ENCODE data around the gene NEUROD2. TPM values are rescaled to one million over a fixed set of nuclear protein-coding genes. Genes with fewer than 3 reads are reported as not detected.

The NEUROD2 gene
- total RNA-seq, 1 donor from 2014 or later, result not detected

- TF ChIP-seq EZH2phosphoT487 (IDR thresholded peaks at IDR 0.05) (no peak), EZH2 (IDR thresholded peaks at IDR 0.05) (no peak), CTCF (IDR thresholded peaks at IDR 0.05) (no peak)
- peaks cover 3% of the 10 kb centered on the region for H3K27me3 Mint-ChIP-seq (ENCODE audit: insufficient read depth, low read depth)
Measured at GRCh38 chr17:39568702-39569101, 39.0 kb downstream of the NEUROD2 start.

GRCh38 chr17:39566094-39566850 lies 41.4 kb downstream of the NEUROD2 start:
- Histone ChIP-seq H3K9me3 (ENCODE audit: low read depth) (no peaks in the 10 kb centered on the region), H3K27ac (no peak overlapping the region), H3K4me2 (no peak overlapping the region), H3K4me3 (no peak overlapping the region), H3K4me1 (peaks cover 14% of the 10 kb centered on the region), H3F3A (ENCODE audit: low read depth) (peaks cover 8% of the 10 kb centered on the region), H4K20me1 (ENCODE audit: low read depth) (peaks cover 15% of the 10 kb centered on the region), H3K9ac (no peak overlapping the region), H2AFZ (replicated peaks) (no peak overlapping the region), H3K27me3 (no peaks in the 10 kb centered on the region), H3K79me2 (ENCODE audit: low read depth) (no peaks in the 10 kb centered on the region), H3K36me3 (no peaks in the 10 kb centered on the region)
- H3K27me3 Mint-ChIP-seq (ENCODE audit: insufficient read depth, low read depth), result peaks cover 3% of the 10 kb centered on the region
- peak overlapping the region; percentile 57 for H3K27ac Mint-ChIP-seq
- H3K9me3 Mint-ChIP-seq, result no peaks in the 10 kb centered on the region
- TF ChIP-seq CTCF (IDR thresholded peaks at IDR 0.05) (no peak), EZH2 (IDR thresholded peaks at IDR 0.05) (no peak), EZH2phosphoT487 (IDR thresholded peaks at IDR 0.05) (no peak)
- peaks cover 19% of the 10 kb centered on the region for H3K4me1 Mint-ChIP-seq
- H3K4me3 Mint-ChIP-seq, result no peak overlapping the region
- DNase-seq (ENCODE audit: low spot score), result no peak
- peaks cover 17% of the 10 kb centered on the region for H3K36me3 Mint-ChIP-seq

More at GRCh38 chr17:39568702-39569101, 39.0 kb downstream of the NEUROD2 start:
- Histone ChIP-seq H3K4me1 (peaks cover 10% of the 10 kb centered on the region), H3F3A (ENCODE audit: low read depth) (peaks cover 22% of the 10 kb centered on the region), H4K20me1 (ENCODE audit: low read depth) (peaks cover 11% of the 10 kb centered on the region), H3K27ac (no peak overlapping the region), H3K79me2 (ENCODE audit: low read depth) (no peaks in the 10 kb centered on the region), H3K9ac (no peak overlapping the region), H3K4me3 (no peak overlapping the region), H2AFZ (replicated peaks) (no peak overlapping the region), H3K4me2 (no peak overlapping the region), H3K27me3 (peaks cover 13% of the 10 kb centered on the region), H3K36me3 (no peaks in the 10 kb centered on the region), H3K9me3 (ENCODE audit: low read depth) (no peaks in the 10 kb centered on the region)
- Mint-ChIP-seq H3K27ac (no peak overlapping the region), H3K4me3 (no peak overlapping the region), H3K9me3 (no peaks in the 10 kb centered on the region), H3K4me1 (peaks cover 13% of the 10 kb centered on the region), H3K36me3 (peaks cover 22% of the 10 kb centered on the region)
- DNase-seq (ENCODE audit: low spot score), result no peak

GRCh38 chr17:39564211-39564848 lies 43.4 kb downstream of the NEUROD2 start:
- H3K27ac Mint-ChIP-seq, result peak overlapping the region; percentile 30
- Histone ChIP-seq H2AFZ (replicated peaks) (no peak overlapping the region), H3K9me3 (ENCODE audit: low read depth) (no peaks in the 10 kb centered on the region), H3K4me3 (no peak overlapping the region), H3K79me2 (ENCODE audit: low read depth) (no peaks in the 10 kb centered on the region), H3K36me3 (no peaks in the 10 kb centered on the region), H3K27me3 (no peaks in the 10 kb centered on the region), H3K9ac (no peak overlapping the region), H3K27ac (no peak overlapping the region), H3K4me2 (peak overlapping the region; percentile 32), H3F3A (ENCODE audit: low read depth) (peaks cover 8% of the 10 kb centered on the region), H3K4me1 (peaks cover 14% of the 10 kb centered on the region), H4K20me1 (ENCODE audit: low read depth) (peaks cover 15% of the 10 kb centered on the region)
- no peak overlapping the region for H3K4me3 Mint-ChIP-seq
- H3K27me3 Mint-ChIP-seq (ENCODE audit: insufficient read depth, low read depth), result peaks cover 3% of the 10 kb centered on the region
- peaks cover 19% of the 10 kb centered on the region for H3K4me1 Mint-ChIP-seq
- H3K36me3 Mint-ChIP-seq, result peaks cover 15% of the 10 kb centered on the region
- no peak for TF ChIP-seq EZH2phosphoT487 (IDR thresholded peaks at IDR 0.05)
- TF ChIP-seq CTCF (IDR thresholded peaks at IDR 0.05), result no peak
- no peak for TF ChIP-seq EZH2 (IDR thresholded peaks at IDR 0.05)
- no peaks in the 10 kb centered on the region for H3K9me3 Mint-ChIP-seq
- peak; percentile 72 for DNase-seq (ENCODE audit: low spot score)

All from neural progenitor cell (in vitro differentiated cells).